Measurements from ENCODE around the gene PRODH. TPM values are rescaled to one million over a fixed set of nuclear protein-coding genes. Genes with fewer than 3 reads are reported as not detected.

Gene PRODH
- total RNA-seq, 4 donors from 2014 or later, result 48.3 to 202 (median 147) TPM

- no peak overlapping the region for H3K27ac ChIP-seq
- H3K9me3 ChIP-seq, result peaks cover 0 to 25% (median 2%) of the 10 kb centered on the region in 4 donors
- WGBS, 2 donors, result 83 to 87% methylated on average over 1 of the region's 1 CpG
- TF ChIP-seq EP300 (IDR thresholded peaks at IDR 0.05), result no peak
- H3K4me1 ChIP-seq, result no peaks in the 10 kb centered on the region
- no peak overlapping the region for H3K4me3 ChIP-seq
- no peaks in the 10 kb centered on the region for H3K36me3 ChIP-seq
- DNase-seq (ENCODE audit: low spot score in 2 of 2), result no peak
- H3K27me3 ChIP-seq, result no peaks in the 10 kb centered on the region
Measured at GRCh38 chr22:18979957-18980356, 43.9 kb upstream of the PRODH start.

GRCh38 chr22:18978506-18978905, 42.4 kb upstream of the PRODH start:
- WGBS, 2 donors, result 74 to 82% methylated on average over 8 to 9 of the region's 9 CpGs
- no peaks in the 10 kb centered on the region for H3K36me3 ChIP-seq
- H3K4me3 ChIP-seq, result no peak overlapping the region
- no peaks in the 10 kb centered on the region for H3K4me1 ChIP-seq
- H3K27ac ChIP-seq, result no peak overlapping the region
- H3K27me3 ChIP-seq, result no peaks in the 10 kb centered on the region
- DNase-seq (ENCODE audit: low spot score in 2 of 2), result no peak
- H3K9me3 ChIP-seq, result peaks cover 0 to 25% (median 2%) of the 10 kb centered on the region in 4 donors
- TF ChIP-seq POLR2A (IDR thresholded peaks at IDR 0.05) (no peak), CTCF (IDR thresholded peaks at IDR 0.05) (no peak), EP300 (IDR thresholded peaks at IDR 0.05) (no peak)

- WGBS, 2 donors, result 86 to 88% methylated on average over 9 of the region's 9 CpGs
- TF ChIP-seq EP300 (IDR thresholded peaks at IDR 0.05) (no peak), CTCF (IDR thresholded peaks at IDR 0.05) (no peak), POLR2A (IDR thresholded peaks at IDR 0.05) (no peak)
- H3K4me3 ChIP-seq, result no peak overlapping the region
- no peak overlapping the region for H3K27ac ChIP-seq
- H3K36me3 ChIP-seq, result no peaks in the 10 kb centered on the region
- H3K4me1 ChIP-seq, result no peaks in the 10 kb centered on the region
- H3K9me3 ChIP-seq, result peaks cover 0 to 25% (median 2%) of the 10 kb centered on the region in 4 donors
- no peak for DNase-seq (ENCODE audit: low spot score in 2 of 2)
- no peaks in the 10 kb centered on the region for H3K27me3 ChIP-seq
Measured at GRCh38 chr22:18977824-18978425, 41.8 kb upstream of the PRODH start.

- H3K9me3 ChIP-seq, result peaks cover 0 to 24% (median 2%) of the 10 kb centered on the region in 4 donors
- peaks cover 0 to under 1% (median 0%) of the 10 kb centered on the region in 4 donors for H3K4me1 ChIP-seq
- no peak overlapping the region for H3K4me3 ChIP-seq
- no peak for DNase-seq (ENCODE audit: low spot score in 2 of 2)
- no peak overlapping the region for H3K27ac ChIP-seq
- peaks cover 0 to 2% of the 10 kb centered on the region in 2 donors for H3K27me3 ChIP-seq
- H3K36me3 ChIP-seq, result no peaks in the 10 kb centered on the region
- no peak for TF ChIP-seq EP300 (IDR thresholded peaks at IDR 0.05)
- no peak for TF ChIP-seq CTCF (IDR thresholded peaks at IDR 0.05)
- TF ChIP-seq POLR2A (IDR thresholded peaks at IDR 0.05), result no peak
- 72 to 75% methylated on average over 10 of the region's 10 CpGs for WGBS, 2 donors
Measured at GRCh38 chr22:18976197-18976751, 40.2 kb upstream of the PRODH start.

GRCh38 chr22:18975434-18976196, 39.5 kb upstream of the PRODH start:
- WGBS, 2 donors, result 59 to 68% methylated on average over 16 of the region's 16 CpGs
- Histone ChIP-seq H3K9me3 (peaks cover 0 to 17% (median 0%) of the 10 kb centered on the region in 4 donors), H3K4me3 (no peak overlapping the region), H3K36me3 (no peaks in the 10 kb centered on the region), H3K4me1 (peaks cover 0 to 7% (median 0%) of the 10 kb centered on the region in 4 donors), H3K27ac (no peak overlapping the region), H3K27me3 (peaks cover 0 to 6% of the 10 kb centered on the region in 2 donors)
- no peak for TF ChIP-seq CTCF (IDR thresholded peaks at IDR 0.05)
- no peak for TF ChIP-seq POLR2A (IDR thresholded peaks at IDR 0.05)
- no peak for TF ChIP-seq EP300 (IDR thresholded peaks at IDR 0.05)
- DNase-seq (ENCODE audit: low spot score in 2 of 2), result no peak

All from tibial nerve (tissue), 4 donors.